ENCODE data around the gene DNAJC22. TPM values are rescaled to one million over a fixed set of nuclear protein-coding genes. Genes with fewer than 3 reads are reported as not detected.

The DNAJC22 gene
- total and polyA plus RNA-seq, 9 of the 15 experiments (the other 6 are each of a cell fraction or from before 2014, with no cell fraction given) = 0.10 to 1.2 (median 0.47) TPM

GRCh38 chr12:49305762-49306510 lies 40.8 kb upstream of the DNAJC22 start (continued):
- no peak for TF ChIP-seq MLLT1 (IDR thresholded peaks at IDR 0.05)
- no peak for TF ChIP-seq MYC (IDR thresholded peaks at IDR 0.05; ENCODE audit: low read depth, low read length)
- TF ChIP-seq MYC (CRISPR knock-in tag; IDR thresholded peaks at IDR 0.05; ENCODE audit: borderline replicate concordance, low read depth) = peak; percentile 21; the same call in 1 of the 2 replicates
- no peak for TF ChIP-seq TSHZ1 (CRISPR knock-in tag; IDR thresholded peaks at IDR 0.05)
- TF ChIP-seq ILK (tag; IDR thresholded peaks at IDR 0.05; ENCODE audit: borderline replicate concordance, low read depth) = no peak
- TF ChIP-seq ZNF639 (CRISPR knock-in tag; conservative IDR thresholded peaks at IDR 0.05 in 1 of 2, IDR thresholded peaks at IDR 0.05 in 1 of 2) = peak in 1 of 2 experiments; percentile 25; a peak in 1 of 4 replicates
- no peak for TF ChIP-seq HNRNPK (IDR thresholded peaks at IDR 0.05; ENCODE audit: low read depth, low read length, poor library complexity, severe bottlenecking)
- no peak for TF ChIP-seq SIN3B (IDR thresholded peaks at IDR 0.05; ENCODE audit: low read depth)
- no peak for TF ChIP-seq CTBP1 (IDR thresholded peaks at IDR 0.05; ENCODE audit: borderline replicate concordance)
- TF ChIP-seq ZMIZ1 (IDR thresholded peaks at IDR 0.05; ENCODE audit: low read depth in 2 of 2, low read length in 2 of 2) = no peak
- TF ChIP-seq ETV6 (IDR thresholded peaks at IDR 0.05; ENCODE audit: borderline replicate concordance in 1 of 2, low read depth in 2 of 2, low read length in 1 of 2) = no peak
- TF ChIP-seq ETV6 (CRISPR knock-in tag; IDR thresholded peaks at IDR 0.05; ENCODE audit: borderline replicate concordance) = no peak
- no peak for TF ChIP-seq SIRT6 (IDR thresholded peaks at IDR 0.05; ENCODE audit: low read depth, low read length)
